Activated CD4-positive, alpha-beta T cell treated with anti-CD3 and anti-CD28 coated beads, Interleukin-2, amount 50 U/mL, for 16 hours (primary cell): Measurements from ENCODE around the gene SFI1.

Source experiments
- DNase-seq: peaks from one replicate; pipeline ENCODE4 v3.0.0-alpha.2; 2020

SFI1 gene

DNA sequence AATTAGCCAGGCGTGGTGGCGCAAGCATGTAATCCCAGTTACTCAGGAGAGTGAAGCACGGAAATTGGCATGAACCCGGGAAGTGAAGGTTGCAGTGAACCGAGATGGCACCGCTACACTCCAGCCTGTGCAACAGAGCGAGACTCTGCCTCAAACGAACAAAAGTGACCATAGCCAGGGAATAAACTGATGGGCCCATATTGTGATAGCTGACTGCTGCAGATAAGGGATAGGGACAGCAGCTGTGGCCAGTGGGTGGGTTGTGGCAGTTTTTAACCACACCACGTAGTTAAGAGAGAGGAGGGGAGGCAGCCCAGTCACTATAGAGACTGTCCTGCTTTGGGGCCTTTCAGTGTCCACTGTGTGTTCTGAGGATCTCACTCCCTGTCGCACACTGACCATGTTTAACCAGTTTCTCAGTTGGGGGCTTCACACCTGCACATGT lies 106.8 kb downstream of the SFI1 start:
- no peak for DNase-seq

GRCh38 chr22:31603574-31603973 lies 107.2 kb downstream of the SFI1 start:
- DNase-seq = no peak

- DNase-seq = no peak
Measured at GRCh38 chr22:31604137-31604705, 107.9 kb downstream of the SFI1 start.

DNA sequence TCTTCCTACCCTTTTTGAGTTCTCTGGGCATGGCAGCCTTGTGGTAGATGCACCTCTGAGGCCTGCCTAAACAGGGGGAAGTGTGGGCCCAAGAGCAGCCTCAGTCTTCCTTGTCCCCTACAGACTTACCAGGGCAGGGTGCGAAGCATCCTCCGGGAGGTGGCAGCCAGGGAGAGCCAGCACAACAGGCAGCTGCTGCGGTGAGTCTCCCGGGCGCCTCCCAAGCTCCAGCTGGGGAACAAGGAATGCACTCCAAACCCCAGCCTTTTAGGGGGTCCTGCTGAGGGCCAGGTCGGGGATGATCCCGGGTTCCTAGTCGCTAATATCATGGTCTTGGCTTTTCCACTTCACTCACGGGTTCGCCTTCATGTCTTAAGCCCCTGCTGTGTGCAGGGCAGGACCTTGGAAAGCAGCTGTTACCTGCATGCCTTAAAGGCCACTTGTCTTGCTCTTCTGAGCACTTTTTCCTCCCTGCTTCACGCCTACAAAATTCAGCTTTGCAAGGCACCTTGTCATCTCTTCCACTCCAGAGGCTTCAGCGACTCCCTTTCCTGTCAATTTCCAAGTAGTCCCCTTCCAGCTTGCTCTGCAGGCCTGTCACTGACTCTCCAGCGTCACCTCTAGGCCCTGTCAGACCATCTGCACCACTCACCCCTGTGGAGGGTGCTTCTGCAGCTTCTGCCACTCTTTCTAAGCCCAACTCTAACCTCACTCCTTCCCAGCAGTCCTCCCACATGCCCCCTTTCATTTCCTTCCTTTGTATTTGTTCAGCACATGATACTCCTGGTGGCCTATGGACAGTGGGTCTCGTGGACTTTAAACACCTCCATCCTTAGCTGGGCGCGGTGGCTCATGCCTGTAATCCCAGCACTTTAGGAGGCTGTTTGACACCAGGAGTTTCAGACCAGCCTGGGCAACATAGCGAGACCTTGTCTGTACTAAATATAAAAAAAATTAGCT lies 108.7 kb downstream of the SFI1 start:
- no peak for DNase-seq

DNA sequence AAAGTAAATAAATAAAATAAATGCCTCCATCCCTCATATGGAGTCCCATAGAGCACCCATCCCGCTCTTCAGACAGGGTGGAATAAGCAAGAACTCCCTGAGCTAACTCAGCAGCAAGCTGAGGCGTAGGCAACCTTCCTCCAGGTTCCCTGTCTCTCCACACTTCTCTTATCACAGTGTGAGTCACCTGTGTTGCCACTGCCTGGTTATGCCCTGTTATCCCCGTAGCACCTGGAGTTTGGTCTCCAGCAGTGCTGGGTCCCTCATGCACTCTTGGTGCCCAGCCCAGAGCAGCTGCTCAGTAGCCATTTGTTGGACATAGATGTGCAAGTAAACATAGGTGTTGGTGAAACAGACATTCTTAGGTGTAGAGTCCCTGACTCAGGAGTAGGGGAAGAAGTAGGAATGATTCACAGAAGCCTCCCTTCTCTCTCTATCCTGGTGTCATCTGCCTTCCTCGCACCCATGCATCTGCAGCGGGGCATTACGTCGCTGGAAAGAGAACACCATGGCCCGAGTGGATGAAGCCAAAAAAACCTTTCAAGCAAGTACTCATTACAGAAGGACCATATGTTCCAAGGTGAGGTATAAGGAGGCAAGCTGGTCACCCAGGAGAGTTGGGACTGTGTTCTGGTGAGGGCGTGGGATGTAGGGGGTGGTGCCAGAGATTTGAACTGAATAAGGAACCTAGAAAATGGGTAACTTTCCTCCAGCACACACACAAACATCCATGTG lies 109.7 kb downstream of the SFI1 start:
- no peak for DNase-seq

GRCh38 chr22:31607696-31608095 lies 111.4 kb downstream of the SFI1 start:
- no peak for DNase-seq

GRCh38 chr22:31609716-31610115 lies 113.4 kb downstream of the SFI1 start:
- no peak for DNase-seq

- DNase-seq = no peak
Measured at GRCh38 chr22:31610611-31611010, 114.3 kb downstream of the SFI1 start.

- no peak for DNase-seq
Measured at GRCh38 chr22:31611061-31611760, 114.9 kb downstream of the SFI1 start.

- no peak for DNase-seq
Measured at GRCh38 chr22:31612891-31613285, 116.6 kb downstream of the SFI1 start.

- no peak for DNase-seq
Measured at GRCh38 chr22:31613286-31613903, 117.1 kb downstream of the SFI1 start.

GRCh38 chr22:31613904-31614296 lies 117.6 kb downstream of the SFI1 start:
- DNase-seq = no peak

DNA sequence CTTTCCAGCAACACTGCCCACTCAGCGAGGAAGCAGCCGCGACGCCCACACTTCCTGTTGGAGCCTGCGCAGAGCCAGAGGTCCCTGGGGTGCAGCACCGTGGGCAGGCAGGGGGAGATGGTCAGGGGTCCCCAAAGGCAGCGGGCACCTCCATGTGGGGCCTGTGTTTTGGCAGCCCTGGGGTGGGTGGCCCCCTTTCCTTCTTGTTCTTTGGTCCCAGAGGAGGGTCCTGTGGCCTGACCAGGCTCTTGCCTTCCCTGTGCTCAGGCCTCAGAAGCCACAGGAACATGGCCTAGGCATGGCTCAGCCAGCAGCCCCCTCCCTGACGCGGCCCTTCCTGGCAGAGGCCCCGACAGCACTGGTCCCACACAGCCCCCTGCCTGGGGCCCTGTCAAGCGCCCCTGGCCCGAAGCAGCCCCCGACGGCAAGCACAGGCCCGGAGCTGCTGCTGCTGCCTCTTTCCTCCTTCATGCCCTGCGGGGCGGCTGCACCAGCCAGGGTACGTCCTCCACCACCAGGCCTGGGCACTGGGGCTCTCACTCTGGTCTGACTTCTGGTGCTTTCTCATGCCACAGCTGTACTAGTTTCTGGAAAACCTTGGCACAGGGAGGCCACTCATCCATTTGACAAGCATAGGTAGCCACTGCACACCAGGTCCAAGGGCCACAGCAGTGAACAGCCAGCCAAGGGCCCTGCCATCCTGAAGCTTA lies 118.6 kb downstream of the SFI1 start:
- DNase-seq = no peak

- DNase-seq = no peak
Measured at GRCh38 chr22:31615491-31615860, 119.1 kb downstream of the SFI1 start.

- no peak for DNase-seq
Measured at GRCh38 chr22:31615940-31616314, 119.6 kb downstream of the SFI1 start.

GRCh38 chr22:31616315-31616980 lies 120.1 kb downstream of the SFI1 start:
- DNase-seq = peak; percentile 29

DNA sequence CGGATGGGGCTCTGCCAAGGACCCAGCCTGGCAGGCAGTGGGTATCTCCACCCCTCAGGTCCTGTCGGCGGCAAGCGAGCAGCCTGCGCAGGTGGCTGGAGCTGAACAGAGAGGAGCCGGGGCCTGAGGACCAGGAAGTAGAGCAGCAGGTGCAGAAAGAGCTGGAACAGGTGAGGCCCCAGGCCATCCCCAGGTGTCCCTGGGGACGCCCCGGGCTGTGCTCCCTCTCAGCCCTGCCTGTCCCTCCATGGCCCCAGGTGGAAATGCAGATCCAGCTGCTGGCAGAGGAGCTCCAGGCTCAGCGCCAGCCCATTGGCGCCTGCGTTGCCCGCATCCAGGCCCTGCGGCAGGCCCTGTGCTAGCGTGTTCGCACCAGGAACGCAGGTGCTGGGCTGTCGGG lies 121.7 kb downstream of the SFI1 start:
- no peak for DNase-seq

- DNase-seq = no peak
Measured at GRCh38 chr22:31618471-31619176, 122.3 kb downstream of the SFI1 start.

- DNase-seq = no peak
Measured at GRCh38 chr22:31619611-31620300, 123.4 kb downstream of the SFI1 start.
